H1 (cell line): ENCODE data around the gene SERPING1. TPM values are rescaled to one million over a fixed set of nuclear protein-coding genes. Genes with fewer than 3 reads are reported as not detected.

ENCODE experiments used
- BCL11A ChIP-seq, 2 experiments: IDR thresholded peaks; one replicate each; pipeline ENCODE4 v1.6.1; 2011; ENCODE audit warnings: low read depth in 2 of 2, low read length in 2 of 2, mild to moderate bottlenecking in 2 of 2
- KDM5A ChIP-seq: fragments of 200-600 bp; IDR thresholded peaks from 2 replicates; pipeline ENCODE4 v1.7.1; 2012; ENCODE audit warnings: mild to moderate bottlenecking, low read length, inconsistent platforms, mixed read lengths
- POLR2AphosphoS5 ChIP-seq: IDR thresholded peaks from 2 replicates; pipeline ENCODE4 v1.6.1; 2011; ENCODE audit warnings: low read depth, low read length
- polyA plus RNA-seq, 7 experiments: library from polyadenylated mRNA; depleted of rRNA in 3 of 7; stranded (reverse) in 5 of 7; unstranded in 2 of 7; fragments of >200 nt in 5 of 7; fragments of 200-250 nt in 2 of 7; gene quantifications; 1 replicate in 5 of 7; 2 replicates in 1 of 7; 4 replicates in 1 of 7; pipeline versions ENCODE4 v1.2.1 to v1.2.3, GENCODE V29; 2011 to 2013; ENCODE audit warnings: missing spikeins in 2 of 7, mixed read lengths in 2 of 7
- total RNA-seq: library from RNA; stranded (reverse); fragmentation: NEBNext Ultra II Directional; extraction: Animal tissue kit (Norgen Biotek cat#: 25700); gene quantifications from 2 replicates; pipeline ENCODE4 v1.2.1, GENCODE V29; 2021

Gene SERPING1
- total and polyA plus RNA-seq, 2 of the 8 experiments (the other 6 are each of a cell fraction or from before 2014, with no cell fraction given): 50.9 to 54.8 TPM

DNA sequence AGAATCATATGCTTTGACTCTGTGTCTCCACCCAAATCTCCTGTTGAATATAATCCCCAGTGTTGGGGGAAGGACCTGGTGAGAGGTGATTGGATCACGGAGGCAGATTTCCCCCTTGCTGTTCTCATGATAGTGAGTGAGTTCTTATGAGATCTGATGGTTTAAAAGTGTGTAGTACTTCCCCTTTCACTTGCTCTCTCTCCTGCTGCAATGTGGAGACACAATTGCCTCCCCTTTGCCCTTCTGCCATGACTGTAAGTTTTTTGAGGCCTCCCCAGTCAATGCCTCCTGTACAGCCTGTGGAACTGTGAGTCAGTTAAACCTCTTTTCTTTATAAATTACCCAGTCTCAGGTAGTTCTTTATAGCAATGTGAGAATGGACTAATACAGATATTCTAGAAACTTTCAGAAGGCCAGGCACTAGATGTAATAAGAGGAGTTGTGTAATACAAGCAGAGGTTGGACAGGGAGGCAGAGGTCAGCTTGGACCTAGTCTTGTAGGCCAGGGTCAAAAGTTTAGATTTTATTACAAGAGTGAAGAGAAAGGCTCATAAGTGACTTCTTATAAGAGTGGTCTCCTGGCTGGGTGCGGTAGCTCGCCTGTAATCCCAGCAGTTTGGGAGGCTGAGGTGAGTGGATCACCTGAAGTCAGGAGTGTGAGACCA, 9.3 kb upstream of the SERPING1 start (continued):
- TF ChIP-seq POLR2AphosphoS5 (no peak), KDM5A (no peak), BCL11A (IDR thresholded peaks at IDR 0.05; ENCODE audit: low read depth in 2 of 2, low read length in 2 of 2) (no peak)
